ENCODE measurements around the gene TYRO3. TPM values are rescaled to one million over a fixed set of nuclear protein-coding genes. Genes with fewer than 3 reads are reported as not detected.

Gene TYRO3
- total and polyA plus RNA-seq, 2 of the 13 experiments (the other 11 are each of a cell fraction or from before 2014, with no cell fraction given), result 24.0 to 43.6 TPM

DNA sequence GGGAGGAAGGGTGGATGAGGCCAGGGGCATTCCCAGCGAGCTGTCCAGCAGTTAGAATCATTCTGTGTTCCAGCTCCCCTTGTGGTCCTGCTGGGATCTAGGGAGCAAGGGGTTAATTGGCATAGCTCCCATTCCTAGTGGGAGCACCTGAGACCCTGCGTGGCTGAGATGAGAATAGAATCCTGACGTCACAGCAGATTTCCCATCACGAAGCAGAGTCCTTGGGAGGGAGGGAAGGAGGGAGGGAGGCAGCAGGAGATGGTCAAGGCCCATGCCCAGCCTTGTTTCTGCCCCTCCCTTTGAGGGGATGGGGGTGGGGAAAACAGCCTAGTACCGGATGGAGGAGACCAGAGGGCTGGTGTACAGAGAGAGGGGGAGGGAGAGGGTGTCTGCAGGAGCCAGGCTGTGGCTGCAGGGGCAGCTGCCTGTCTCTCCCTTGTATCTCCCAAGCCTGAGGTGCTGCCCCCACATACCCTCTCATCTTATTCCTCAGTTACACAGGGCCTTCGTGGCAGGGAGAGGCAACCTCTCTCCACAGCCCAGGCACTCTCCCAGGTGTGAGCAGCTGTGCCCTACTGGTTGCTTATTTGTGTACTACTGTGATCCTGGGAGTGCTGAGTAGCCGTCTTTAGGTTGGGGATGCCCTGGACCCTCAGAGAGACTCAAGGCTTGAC, 5.4 kb downstream of the TYRO3 start:
- no peak overlapping the region for H2AFZ ChIP-seq (ENCODE audit: low read length)
- 25% methylated on average over 7 of the region's 7 CpGs for WGBS (ENCODE audit: low lambda C conversion rate)
- H3K4me2 ChIP-seq (ENCODE audit: low read depth, low read length), result peak overlapping the region; percentile 38
- H4K20me1 ChIP-seq (ENCODE audit: insufficient read depth, low read length), result no peaks in the 10 kb centered on the region
- peaks cover 99% of the 10 kb centered on the region for H3K4me1 ChIP-seq (ENCODE audit: insufficient read depth, low read length)
- intact Hi-C loops (cut with micrococcal nuclease; ENCODE audit: unreplicated experiment) (loop anchor here (5.0 kb wide), 1 partner anchor 248 kb away; no protein-coding TSS in a partner anchor), in situ Hi-C loops (cut with HindIII; ENCODE audit: extremely low pct_ligation_motif_present, low pct_unique_long_range_greater_than_20kb) (no loop called here)
- FAIRE-seq (peak; percentile 71), ATAC-seq (peak; percentile 67), DNase-seq (ENCODE audit: low spot score) (peak; percentile 78)
- no peak overlapping the region for H3K9ac ChIP-seq (ENCODE audit: insufficient read depth, low read depth, low read length)
- no peak overlapping the region for H3K4me3 ChIP-seq (replicated peaks in 1 of 3; ENCODE audit: insufficient read depth in 1 of 3, low read depth in 2 of 3, low read length in 3 of 3)
- peak overlapping the region; percentile 52 for H3K27ac ChIP-seq (ENCODE audit: extremely low read length, insufficient read depth, low read length)
- POLR2A ChIA-PET, result interaction anchor here (0.7 to 1.8 kb wide), 4 partner anchors 13 to 57 kb away, joined by 3 to 4 read pairs (median 4); partner anchors contain the start of gene RPAP1
- H3K79me2 ChIP-seq (ENCODE audit: insufficient read depth, low read length), result no peaks in the 10 kb centered on the region
- 0 out of 5 replicates have a peak, but pooled peaks cover 0 to 4% of the 10 kb centered on the region in 2 experiments for H3K36me3 ChIP-seq (replicated peaks in 1 of 2; ENCODE audit: control insufficient read depth in 1 of 2, insufficient read depth in 2 of 2, low read length in 2 of 2)
- H3K9me3 ChIP-seq (ENCODE audit: low read length), result no peaks in the 10 kb centered on the region
- CTCF ChIA-PET (ENCODE audit: low intra/inter-chr PET ratio, low total read pairs), result no interaction called here
- no peaks in the 10 kb centered on the region for H3K27me3 ChIP-seq (ENCODE audit: control insufficient read depth in 1 of 2, insufficient read depth in 2 of 2, low read length in 2 of 2)
- no TSS peak for BruUV-seq (replicated peaks)
- 0 out of 2 replicates have a peak, but pooled peaks have one; percentile 34 for TF ChIP-seq ZBTB21 (CRISPR knock-in tag; IDR thresholded peaks at IDR 0.05)
- TF ChIP-seq HNF4A (CRISPR knock-in tag; IDR thresholded peaks at IDR 0.05), result 0 out of 2 replicates have a peak, but pooled peaks have one; percentile 5
- TF ChIP-seq PTBP1 (IDR thresholded peaks at IDR 0.05; ENCODE audit: low read depth, low read length, poor library complexity, severe bottlenecking), result no peak
- TF ChIP-seq PCBP2 (optimal IDR thresholded peaks at IDR 0.05; ENCODE audit: low read depth, low read length, poor library complexity, severe bottlenecking), result no peak
- 0 out of 2 replicates have a peak, but pooled peaks have one; percentile 45 for TF ChIP-seq ZNF607 (CRISPR knock-in tag; IDR thresholded peaks at IDR 0.05; ENCODE audit: borderline replicate concordance)
- TF ChIP-seq SP5 (CRISPR knock-in tag; IDR thresholded peaks at IDR 0.05; ENCODE audit: borderline replicate concordance, low read depth), result peak; percentile 85; the same call in 1 of the 2 replicates
- 0 out of 2 replicates have a peak, but pooled peaks have one; percentile 16 for TF ChIP-seq JUN (CRISPR knock-in tag; IDR thresholded peaks at IDR 0.05)
- TF ChIP-seq CHCHD3 (CRISPR knock-in tag; IDR thresholded peaks at IDR 0.05), result no peak
- TF ChIP-seq POLR2A (IDR thresholded peaks at IDR 0.05; ENCODE audit: insufficient read depth in 1 of 2, low read depth in 2 of 2, low read length in 2 of 2), result no peak
- TF ChIP-seq, protein P1, sequence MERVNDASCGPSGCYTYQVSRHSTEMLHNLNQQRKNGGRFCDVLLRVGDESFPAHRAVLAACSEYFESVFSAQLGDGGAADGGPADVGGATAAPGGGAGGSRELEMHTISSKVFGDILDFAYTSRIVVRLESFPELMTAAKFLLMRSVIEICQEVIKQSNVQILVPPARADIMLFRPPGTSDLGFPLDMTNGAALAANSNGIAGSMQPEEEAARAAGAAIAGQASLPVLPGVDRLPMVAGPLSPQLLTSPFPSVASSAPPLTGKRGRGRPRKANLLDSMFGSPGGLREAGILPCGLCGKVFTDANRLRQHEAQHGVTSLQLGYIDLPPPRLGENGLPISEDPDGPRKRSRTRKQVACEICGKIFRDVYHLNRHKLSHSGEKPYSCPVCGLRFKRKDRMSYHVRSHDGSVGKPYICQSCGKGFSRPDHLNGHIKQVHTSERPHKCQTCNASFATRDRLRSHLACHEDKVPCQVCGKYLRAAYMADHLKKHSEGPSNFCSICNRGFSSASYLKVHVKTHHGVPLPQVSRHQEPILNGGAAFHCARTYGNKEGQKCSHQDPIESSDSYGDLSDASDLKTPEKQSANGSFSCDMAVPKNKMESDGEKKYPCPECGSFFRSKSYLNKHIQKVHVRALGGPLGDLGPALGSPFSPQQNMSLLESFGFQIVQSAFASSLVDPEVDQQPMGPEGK (CRISPR knock-in tag; IDR thresholded peaks at IDR 0.05), result peak; percentile 81
- TF ChIP-seq SRY (CRISPR knock-in tag; IDR thresholded peaks at IDR 0.05), result no peak
- 0 out of 2 replicates have a peak, but pooled peaks have one; percentile 21 for TF ChIP-seq JUND (CRISPR knock-in tag; IDR thresholded peaks at IDR 0.05)
- peak; percentile 48; the same call in 1 of the 2 replicates for TF ChIP-seq THAP11 (CRISPR knock-in tag; IDR thresholded peaks at IDR 0.05)
- no peak for TF ChIP-seq SOX13 (IDR thresholded peaks at IDR 0.05)
- TF ChIP-seq SOX13 (CRISPR knock-in tag; conservative IDR thresholded peaks at IDR 0.05 in 1 of 2, IDR thresholded peaks at IDR 0.05 in 1 of 2), result peak in 1 of 2 experiments; percentile 45; a peak in 1 of 4 replicates
- TF ChIP-seq FOXA1 (IDR thresholded peaks at IDR 0.05), result no peak
- TF ChIP-seq FOXA1 (CRISPR knock-in tag; IDR thresholded peaks at IDR 0.05), result 0 out of 2 replicates have a peak, but pooled peaks have one; percentile 28
- TF ChIP-seq ZNF773 (CRISPR knock-in tag; IDR thresholded peaks at IDR 0.05; ENCODE audit: borderline replicate concordance), result no peak
- no peak for TF ChIP-seq ZNF350 (CRISPR knock-in tag; IDR thresholded peaks at IDR 0.05; ENCODE audit: borderline replicate concordance, low read depth)
- TF ChIP-seq, protein P2, sequence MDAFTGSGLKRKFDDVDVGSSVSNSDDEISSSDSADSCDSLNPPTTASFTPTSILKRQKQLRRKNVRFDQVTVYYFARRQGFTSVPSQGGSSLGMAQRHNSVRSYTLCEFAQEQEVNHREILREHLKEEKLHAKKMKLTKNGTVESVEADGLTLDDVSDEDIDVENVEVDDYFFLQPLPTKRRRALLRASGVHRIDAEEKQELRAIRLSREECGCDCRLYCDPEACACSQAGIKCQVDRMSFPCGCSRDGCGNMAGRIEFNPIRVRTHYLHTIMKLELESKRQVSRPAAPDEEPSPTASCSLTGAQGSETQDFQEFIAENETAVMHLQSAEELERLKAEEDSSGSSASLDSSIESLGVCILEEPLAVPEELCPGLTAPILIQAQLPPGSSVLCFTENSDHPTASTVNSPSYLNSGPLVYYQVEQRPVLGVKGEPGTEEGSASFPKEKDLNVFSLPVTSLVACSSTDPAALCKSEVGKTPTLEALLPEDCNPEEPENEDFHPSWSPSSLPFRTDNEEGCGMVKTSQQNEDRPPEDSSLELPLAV (CRISPR knock-in tag; conservative IDR thresholded peaks at IDR 0.05; ENCODE audit: low read depth), result no peak
- no peak for TF ChIP-seq ZIK1 (CRISPR knock-in tag; IDR thresholded peaks at IDR 0.05; ENCODE audit: borderline replicate concordance, low read depth)

Measured in HepG2 (cell line).